GM21717 (cell line): ENCODE measurements around the gene USP9Y.
"Not testable (repeated sequence)": the region's sequence is repeated elsewhere in the genome, so short reads cannot be mapped to it uniquely, and the experiment has no call there.

Experiments
- ATAC-seq: cut with Tn5 transposase; IDR thresholded peaks from one replicate; pipeline ENCODE4 v1.9.1; 2021; ENCODE audit warnings: mild to moderate bottlenecking, moderate library complexity; ENCODE audit not compliant: unreplicated experiment

The USP9Y gene, protein sequence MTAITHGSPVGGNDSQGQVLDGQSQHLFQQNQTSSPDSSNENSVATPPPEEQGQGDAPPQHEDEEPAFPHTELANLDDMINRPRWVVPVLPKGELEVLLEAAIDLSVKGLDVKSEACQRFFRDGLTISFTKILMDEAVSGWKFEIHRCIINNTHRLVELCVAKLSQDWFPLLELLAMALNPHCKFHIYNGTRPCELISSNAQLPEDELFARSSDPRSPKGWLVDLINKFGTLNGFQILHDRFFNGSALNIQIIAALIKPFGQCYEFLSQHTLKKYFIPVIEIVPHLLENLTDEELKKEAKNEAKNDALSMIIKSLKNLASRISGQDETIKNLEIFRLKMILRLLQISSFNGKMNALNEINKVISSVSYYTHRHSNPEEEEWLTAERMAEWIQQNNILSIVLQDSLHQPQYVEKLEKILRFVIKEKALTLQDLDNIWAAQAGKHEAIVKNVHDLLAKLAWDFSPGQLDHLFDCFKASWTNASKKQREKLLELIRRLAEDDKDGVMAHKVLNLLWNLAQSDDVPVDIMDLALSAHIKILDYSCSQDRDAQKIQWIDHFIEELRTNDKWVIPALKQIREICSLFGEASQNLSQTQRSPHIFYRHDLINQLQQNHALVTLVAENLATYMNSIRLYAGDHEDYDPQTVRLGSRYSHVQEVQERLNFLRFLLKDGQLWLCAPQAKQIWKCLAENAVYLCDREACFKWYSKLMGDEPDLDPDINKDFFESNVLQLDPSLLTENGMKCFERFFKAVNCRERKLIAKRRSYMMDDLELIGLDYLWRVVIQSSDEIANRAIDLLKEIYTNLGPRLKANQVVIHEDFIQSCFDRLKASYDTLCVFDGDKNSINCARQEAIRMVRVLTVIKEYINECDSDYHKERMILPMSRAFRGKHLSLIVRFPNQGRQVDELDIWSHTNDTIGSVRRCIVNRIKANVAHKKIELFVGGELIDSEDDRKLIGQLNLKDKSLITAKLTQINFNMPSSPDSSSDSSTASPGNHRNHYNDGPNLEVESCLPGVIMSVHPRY (N-terminal part only)

DNA sequence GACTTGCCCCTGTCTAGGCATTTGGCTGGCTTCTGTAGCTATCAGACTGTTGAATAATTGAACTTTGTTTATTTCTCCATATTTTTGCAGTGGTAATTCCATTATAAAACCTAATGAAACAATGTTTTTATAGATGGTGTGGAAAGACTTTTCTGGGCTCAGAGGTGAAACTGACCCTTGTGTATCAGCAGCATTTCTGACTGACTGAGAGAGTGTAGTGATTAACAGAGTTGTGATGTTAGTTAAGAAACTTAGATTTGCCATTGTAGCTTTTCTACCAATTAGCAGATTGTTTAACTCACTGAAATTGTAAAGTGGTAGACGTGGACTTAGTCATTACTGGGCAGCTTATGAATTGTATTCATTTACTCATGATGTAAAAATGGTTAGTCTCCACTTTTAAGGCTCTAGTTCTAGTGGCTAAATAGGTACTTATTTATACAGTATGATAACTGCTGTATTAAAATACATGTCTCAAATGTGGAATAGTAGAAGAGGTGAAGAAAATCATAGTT, at the start of gene USP9Y:
USP9Y (plus strand) TSS at position 51 of the 515 bp plus-strand sequence. CDS start 8,217 bp downstream, outside the sequence.
- ATAC-seq = no peak

DNA sequence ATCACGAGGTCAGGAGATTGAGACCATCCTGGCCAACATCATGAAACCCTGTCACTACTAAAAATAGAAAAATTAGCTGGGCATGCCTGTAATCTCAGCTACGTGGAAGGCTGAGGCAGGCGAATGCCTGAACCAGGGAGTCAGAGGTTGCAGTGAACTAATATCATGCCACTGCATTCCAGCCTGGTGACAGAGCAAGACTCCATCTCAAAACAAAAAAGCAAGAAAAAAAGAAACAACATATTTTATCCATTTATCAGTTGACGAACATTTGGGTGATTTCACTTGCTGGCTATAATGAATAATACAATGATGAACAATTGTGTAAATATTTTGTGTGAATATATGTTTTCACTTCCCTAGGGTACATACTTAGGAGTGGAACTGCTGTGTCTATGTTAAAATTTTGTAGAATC, 49.4 kb upstream of the USP9Y start:
- ATAC-seq = no peak

DNA sequence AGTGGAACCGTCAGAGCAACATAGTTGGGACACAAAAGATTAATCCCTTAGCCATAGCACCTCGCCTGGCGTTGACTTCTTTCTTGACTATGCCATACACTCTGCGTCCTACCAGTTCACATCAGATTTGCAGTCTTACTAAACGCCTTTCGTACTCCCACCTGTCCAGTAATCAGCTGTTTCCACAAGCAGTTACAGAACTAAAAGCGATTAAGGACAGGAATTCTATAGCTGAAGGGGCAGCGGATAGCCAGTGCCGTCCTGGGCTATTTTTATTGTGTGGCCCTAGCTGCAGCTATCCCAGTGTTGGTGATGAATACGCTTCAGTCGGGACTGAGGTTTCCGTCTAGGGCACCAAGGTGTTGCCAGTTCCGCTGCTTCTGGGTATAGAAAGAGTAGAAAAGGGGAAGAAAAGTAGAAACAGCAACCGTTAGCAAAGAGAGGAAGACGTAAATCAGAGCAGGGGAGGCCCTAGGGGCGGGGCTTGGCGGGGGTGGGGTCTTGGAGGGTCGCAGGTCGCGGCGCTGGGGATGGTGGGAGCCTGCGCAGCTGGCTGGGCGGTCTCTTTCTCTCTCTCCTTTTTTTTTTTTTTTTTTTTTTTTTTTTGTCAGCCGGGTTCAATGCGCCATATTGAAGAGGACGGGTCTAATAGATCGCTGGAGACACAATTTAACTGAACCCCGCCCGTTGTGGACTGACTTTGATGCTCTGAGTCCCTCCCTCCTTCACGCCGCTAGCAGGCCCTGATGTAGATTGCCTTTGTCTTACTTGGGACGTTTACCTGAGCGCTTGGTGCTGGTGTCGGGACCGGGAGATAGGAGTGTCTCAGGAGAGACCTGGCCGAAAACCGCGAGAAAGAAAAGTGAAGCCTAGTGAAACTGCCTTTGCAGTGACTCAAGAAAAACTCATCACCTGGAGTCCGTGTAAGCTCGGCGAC, 39.0 kb upstream of the USP9Y start:
- no peak for ATAC-seq

DNA sequence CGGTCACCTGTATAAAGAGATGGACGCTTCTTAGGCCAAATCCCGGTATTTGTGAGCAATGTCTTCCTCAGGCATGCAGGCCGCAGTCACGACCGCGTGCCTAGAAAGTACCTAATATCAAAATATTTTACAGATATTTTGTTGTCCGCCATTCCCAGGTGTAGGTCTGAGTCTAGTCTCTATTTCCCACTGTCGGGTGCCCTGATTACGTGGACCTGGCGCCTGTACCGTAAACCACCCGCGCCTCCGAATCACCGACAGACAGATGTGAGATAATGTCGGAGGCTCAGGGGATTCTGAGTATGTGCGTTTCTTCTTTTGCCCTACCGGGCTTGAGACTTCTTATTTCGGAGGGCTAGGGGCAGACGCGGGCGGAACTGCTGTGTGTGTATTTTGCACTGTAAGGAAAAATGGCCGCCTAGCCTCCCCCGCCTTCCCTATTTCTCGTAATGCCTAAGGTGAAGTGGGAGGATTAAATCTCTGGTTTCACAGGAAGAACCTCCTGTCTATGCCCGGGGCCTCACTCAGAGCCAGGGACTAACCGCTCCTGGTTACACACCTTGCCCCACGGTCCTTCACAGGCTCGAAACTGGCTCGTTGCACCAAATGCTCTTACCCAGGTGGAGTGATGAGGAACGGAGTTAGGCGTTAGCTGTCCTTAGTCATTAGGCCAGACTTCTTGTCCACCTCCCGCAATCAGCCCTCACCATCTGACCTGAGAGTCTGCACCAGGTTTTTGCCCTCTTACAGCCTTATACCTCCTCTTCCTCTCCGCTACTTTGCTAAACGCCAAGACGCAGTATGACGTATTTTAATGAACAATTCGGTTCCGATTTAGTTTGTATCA, 38.1 kb upstream of the USP9Y start:
- ATAC-seq = no peak

DNA sequence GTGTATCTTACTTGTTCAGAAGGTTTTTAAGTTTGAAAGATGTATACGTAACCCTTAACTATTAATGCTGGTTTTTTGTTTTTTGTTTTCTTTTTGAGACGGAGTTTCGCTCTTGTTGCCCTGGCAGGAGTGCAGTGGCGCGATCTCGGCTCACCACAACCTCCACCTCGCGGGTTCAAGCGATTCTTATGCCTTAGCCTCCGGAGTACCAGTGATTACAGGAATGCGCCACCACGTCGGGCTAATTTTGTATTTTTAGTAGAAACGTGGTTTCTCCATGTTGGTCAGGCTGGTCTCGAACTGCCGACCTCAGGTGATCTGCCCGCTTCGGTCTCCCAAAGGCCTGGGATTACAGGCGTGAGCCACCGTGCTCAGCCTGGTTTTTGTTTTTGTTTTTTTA, 37.2 kb upstream of the USP9Y start:
- ATAC-seq = not testable (repeated sequence)

DNA sequence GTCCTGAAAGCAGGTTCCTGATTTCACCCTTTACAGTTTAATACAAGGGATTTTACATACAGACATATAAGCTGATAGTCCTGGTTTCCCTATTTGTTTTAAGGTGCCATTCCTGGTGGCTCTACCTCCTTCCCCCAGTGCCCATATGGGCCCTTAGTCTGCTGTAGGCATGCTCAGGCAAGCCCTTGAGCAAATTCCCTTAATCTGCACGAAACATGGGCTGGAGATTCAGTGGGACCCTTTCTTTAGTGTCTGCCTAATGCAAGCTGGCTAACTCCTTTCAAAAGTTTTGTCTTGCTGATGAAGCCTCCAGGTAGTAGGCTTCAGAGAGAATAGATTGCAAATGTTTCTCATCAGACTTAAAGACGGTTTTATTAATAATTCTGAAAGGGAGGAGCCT, 22.9 kb upstream of the USP9Y start:
- no peak for ATAC-seq

DNA sequence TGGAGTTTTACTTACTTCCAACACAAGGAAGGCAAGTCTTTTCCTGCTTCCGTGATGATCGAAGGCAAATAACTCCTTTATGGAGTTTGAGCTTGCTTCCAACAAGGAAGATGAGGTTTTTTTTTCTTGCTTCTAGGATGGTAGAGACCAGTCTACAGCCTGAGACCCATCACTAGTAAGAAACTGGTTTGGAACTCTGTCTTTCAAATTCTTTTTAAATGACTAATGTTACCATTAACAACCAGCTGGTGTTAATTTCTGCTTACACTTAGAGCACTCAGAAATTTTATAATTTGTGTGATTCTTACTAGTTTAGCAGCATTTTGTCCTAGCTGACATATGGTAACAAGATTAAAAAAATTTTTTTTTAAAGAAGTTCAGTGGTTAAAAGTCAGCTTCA, 19.5 kb upstream of the USP9Y start:
- no peak for ATAC-seq

DNA sequence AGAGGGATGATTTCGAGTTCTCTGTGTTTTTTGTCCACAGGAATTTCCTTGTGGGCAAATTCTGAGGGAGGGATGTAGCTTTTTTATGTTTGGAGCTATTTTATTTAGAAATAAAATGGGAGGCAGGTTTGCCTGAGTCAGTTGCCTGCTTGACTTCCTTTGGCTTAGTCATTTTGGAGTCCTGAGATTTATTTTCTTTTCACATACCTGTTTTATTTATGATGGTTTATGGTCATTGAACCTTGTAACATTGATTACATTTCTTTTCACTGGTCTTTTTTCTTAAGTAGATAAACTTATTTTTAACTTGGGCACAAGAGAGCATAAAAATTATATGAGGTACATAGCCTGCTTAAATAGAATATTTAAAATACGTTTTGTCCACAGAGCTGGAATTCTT, 12.7 kb upstream of the USP9Y start:
- ATAC-seq = no peak

DNA sequence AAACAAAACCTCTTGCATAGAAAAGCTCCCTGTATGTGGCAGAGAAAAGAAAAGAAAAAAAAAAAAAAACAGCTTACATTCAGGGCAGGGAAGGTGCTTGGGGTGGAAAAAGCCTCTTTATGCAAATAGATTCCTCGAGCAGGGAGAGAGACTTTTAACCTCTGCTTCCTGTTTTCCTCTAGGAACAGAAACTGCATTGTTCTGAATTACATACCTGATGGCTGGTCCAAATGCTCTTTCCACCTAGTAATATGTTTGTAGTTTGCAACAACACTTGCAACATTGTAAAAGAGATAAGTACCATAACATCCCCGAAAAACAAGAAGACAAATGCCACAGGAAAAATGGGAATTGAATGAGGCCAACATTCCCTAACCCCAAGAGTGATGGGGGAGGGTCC, 944 bp upstream of the USP9Y start:
- no peak for ATAC-seq

DNA sequence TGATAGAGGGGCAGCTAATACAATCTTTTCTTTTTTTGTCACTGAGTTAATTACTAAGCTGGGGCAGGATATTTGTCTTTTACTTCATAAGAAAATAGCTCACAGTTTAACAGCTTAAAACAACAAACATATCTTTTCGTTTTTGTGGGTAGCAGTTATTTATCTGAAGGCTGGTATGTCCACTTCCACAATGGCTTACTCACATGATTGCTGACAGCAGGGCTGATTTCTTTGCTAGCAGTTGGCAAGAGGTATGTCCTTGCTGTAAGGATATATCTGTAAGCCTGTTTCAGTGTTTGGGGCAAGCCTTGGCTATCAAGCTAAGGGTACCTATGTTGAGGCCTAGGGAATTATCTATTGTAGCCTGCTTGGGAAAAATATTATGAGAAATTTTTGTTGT, 1.1 kb downstream of the USP9Y start:
- ATAC-seq = no peak

DNA sequence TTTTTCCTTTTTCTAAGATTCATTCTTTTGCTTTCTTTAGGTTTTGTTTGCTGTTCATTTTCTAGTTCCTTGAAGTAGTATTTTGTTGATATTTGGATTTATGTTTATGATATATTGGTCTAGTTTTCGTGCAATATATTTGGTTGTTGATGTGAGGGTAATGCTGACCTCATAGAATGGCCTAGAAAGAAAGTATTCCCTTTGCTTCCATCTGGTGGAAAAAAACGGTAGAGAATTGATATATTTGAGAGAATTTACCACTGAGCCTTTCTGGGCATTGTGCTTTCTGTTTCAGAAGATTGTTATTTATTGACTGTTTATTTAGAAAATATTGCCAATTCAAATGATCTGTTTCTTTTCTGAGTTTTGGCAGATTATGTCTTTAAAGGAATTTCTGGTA, 9.4 kb downstream of the USP9Y start:
- ATAC-seq = no peak

DNA sequence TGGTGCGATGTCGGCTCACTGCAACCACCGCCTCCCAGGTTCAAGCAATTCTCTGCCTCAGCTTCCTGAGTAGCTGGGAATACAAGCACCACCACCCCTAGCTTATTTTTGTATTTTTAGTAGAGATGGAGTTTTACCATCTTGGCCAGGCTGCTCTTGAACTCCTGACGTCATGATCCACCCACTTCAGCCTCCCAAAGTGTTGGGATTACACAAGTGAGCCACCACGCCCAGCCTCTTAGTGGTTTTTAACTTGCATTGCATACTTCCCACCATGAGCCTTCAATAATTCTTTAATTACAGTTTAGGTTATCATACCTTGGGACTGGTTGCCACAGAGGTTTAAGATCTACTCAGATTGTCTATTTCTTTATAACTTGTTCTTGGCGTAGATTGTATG, 14.3 kb downstream of the USP9Y start:
- ATAC-seq = no peak

DNA sequence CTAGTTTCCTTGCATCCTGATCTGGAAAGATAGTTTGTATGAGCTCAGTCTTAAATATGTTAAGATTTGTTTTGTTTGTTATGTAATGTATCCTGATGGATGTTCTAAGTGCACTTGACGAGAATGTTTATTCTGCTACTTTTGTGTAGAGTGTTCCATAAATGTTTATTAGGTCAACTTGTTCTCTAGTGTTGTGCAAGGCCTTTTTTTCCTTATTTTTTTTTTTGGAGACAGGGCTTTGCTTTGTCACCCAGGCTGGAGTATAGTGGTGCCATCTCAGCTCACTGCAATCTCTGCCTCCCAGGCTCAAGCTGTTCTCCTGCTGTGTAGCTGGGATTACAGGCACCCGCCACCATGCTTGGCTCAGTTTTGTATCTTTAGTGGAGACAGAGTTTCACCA, 28.7 kb downstream of the USP9Y start:
- no peak for ATAC-seq

DNA sequence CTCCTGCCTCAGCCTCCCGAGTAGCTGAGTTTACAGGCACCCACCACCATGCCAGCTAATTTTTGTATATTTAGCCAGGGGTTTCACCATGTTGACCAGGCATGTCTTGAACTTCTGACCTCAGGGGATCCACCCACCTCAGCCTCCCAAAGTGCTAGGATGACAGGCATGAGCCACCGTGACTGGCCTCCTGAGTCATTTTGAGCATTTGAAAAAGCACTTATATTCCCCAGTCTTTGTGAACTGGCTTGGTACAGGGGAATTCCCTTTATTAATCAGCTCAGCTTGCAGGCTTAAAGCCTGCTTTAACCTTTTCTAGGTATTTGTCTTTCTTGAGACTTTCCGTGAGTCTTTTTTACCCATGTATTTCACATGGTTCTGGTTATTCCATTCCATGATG, 32.6 kb downstream of the USP9Y start:
- ATAC-seq = no peak

DNA sequence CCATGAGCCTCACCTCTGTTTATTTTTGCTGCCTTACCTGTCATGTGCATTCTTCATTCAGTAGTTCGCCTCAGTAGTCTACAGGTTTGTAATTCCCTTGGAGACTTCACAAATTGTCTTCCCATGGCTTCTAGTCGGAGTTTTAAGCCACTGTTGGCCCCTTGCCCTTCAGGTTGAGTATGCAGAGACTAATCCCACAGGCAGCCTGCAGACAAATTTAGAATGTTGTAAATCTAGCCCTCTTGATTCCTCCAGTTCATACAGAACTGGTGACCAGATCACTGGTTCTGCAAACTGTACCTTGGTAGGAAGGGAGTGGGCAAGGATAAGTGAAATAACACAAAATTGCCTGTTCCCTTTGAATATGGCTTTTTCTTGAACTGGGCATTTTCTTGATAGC, 33.0 kb downstream of the USP9Y start:
- ATAC-seq = no peak

DNA sequence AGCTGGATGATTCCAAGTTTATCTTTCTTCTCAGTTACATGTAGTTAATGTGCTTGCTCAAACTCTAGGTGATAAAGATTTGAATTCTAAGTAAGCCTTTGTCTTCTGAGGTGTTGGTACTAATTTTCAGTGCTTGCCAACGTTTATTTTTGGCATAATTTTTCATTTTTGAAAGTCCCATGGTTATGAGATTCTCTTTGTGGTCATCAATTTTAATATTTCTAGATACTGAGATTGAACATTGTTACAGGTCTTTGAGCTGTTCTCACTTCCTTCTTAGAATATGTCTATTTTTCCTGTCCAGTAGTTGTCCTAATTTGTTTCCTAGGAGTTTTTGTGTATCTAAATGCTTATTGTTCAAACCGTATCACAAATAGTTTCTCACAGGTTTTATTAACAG, 40.4 kb downstream of the USP9Y start:
- no peak for ATAC-seq

DNA sequence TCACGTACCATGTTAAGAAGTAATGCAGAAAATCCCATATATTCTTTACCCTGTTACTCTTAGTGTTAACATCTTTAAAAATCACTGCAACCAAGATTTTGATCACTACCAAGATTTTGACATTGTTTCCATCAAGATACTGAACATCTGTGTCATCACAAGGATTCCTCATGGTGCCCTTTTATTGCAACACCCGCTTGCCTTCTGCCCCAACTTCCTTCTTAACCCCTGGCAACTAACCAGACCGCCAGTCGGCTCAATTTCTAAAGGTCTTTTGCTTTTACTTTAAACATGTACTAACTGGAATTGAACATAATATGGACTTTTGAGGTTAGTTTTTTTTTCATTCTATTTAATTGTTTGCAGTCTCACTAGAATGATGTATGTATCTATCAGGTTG, 41.7 kb downstream of the USP9Y start:
- no peak for ATAC-seq

DNA sequence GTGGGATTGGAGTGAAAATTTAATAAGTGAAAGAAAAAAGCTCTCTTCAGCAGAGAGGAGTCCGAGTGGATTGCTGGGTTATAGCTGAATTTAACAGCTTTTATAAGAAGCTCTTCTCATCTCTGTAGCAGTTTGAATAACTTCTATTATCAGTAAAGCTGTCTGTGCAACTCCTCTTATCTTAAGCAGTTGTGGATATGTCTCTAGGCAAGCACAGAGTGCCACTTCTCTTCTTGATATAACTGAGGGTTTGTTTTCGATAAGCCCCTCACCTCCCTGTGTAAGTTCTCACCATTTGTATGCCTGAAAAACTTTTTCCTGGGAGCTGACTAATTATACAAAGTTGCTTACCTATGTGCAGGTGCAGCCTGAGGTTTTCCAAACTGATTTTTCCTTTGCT, 43.1 kb downstream of the USP9Y start:
- no peak for ATAC-seq

DNA sequence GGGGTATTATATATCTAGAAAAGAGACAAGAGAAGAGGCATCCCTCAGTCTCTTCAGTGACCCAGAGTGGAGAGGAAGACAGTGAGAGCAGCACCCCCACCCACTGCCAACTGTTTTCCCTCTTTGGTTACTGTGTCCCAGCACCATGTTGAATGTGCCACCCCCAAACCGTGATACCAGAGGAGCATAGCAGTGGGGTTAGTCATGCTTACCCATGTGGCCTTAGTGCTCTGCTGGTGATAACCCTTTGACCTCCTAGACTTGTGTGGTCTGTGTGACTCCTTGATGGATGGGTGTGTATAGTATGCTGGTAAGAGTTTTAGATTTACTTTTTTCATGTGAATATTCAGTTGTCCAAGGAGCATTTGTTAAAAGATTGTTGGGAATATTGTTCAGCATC, 48.3 kb downstream of the USP9Y start:
- ATAC-seq = no peak

DNA sequence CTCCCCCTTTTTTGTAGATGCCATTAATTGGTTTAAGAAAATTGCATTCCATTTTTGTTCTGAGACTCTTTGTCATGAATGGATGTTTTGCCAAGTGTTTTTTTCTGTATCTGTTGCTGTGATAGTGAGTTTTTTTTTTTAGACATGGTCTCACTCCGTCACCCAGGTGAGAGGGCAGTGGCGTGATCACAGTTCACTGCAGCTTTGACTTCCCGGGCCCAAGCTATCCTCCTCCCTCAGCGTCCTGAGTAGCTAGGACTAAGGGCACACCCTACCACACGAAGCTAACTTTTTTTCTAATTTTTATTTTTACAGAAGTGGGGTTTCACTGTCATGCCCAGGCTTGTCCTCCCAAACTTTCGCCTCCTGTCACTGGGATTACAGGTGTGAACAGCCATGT, 51.8 kb downstream of the USP9Y start:
- ATAC-seq = no peak
